OCI-LY7 (cell line): ENCODE data around the gene PDE9A.

ENCODE experiments used
- CTCF ChIP-seq: fragments of 200-600 bp; sonication (generic); conservative IDR thresholded peaks from 2 replicates; pipeline ENCODE4 v1.5.1; 2014; ENCODE audit warnings: mild to moderate bottlenecking, antibody characterized with exemption, low read length, moderate library complexity, mixed read lengths
- EZH2phosphoT487 ChIP-seq: fragments of 200-600 bp; sonication (generic); IDR thresholded peaks from 2 replicates; pipeline ENCODE4 v1.6.1; 2018; ENCODE audit warnings: low read depth, borderline replicate concordance, mild to moderate bottlenecking, mixed run types, antibody characterized with exemption, low read length, moderate library complexity, mixed read lengths

- TF ChIP-seq CTCF (no peak), EZH2phosphoT487 (no peak)
Observed at GRCh38 chr21:42691901-42692559, 38.6 kb downstream of the PDE9A start.
